HG03469 (cell line): ENCODE data around the gene MRPL41.
A peak's percentile ranks its signal among the peaks of the same experiment; 100 is the strongest.
"Not testable (repeated sequence)": the region's sequence is repeated elsewhere in the genome, so short reads cannot be mapped to it uniquely, and the experiment has no call there.

ENCODE experiments used
- ATAC-seq: cut with Tn5 transposase; IDR thresholded peaks from one replicate; pipeline ENCODE4 v1.9.1; 2021; ENCODE audit warnings: mild to moderate bottlenecking, moderate library complexity, moderate number of reproducible peaks; ENCODE audit not compliant: unreplicated experiment

The MRPL41 gene

GRCh38 chr9:137550958-137551263 lies 768 bp upstream of the MRPL41 start:
- not testable (repeated sequence) for ATAC-seq

- ATAC-seq, result no peak
These were observed 516 bp downstream of the MRPL41 start for GRCh38 chr9:137552022-137552768.

- ATAC-seq, result not testable (repeated sequence)
These were observed 2.0 kb downstream of the MRPL41 start for GRCh38 chr9:137553654-137554053.

GRCh38 chr9:137554349-137554748 lies 2.7 kb downstream of the MRPL41 start:
- ATAC-seq, result no peak

GRCh38 chr9:137555179-137555578 lies 3.5 kb downstream of the MRPL41 start:
- no peak for ATAC-seq

GRCh38 chr9:137556069-137556838 lies 4.6 kb downstream of the MRPL41 start:
- no peak for ATAC-seq

GRCh38 chr9:137558127-137558526 lies 6.4 kb downstream of the MRPL41 start:
- no peak for ATAC-seq

GRCh38 chr9:137564134-137564533 lies 12.5 kb downstream of the MRPL41 start:
- no peak for ATAC-seq

GRCh38 chr9:137564817-137565411 lies 13.2 kb downstream of the MRPL41 start:
- no peak for ATAC-seq

GRCh38 chr9:137568445-137568844 lies 16.8 kb downstream of the MRPL41 start:
- ATAC-seq, result not testable (repeated sequence)

- no peak for ATAC-seq
These were observed 18.0 kb downstream of the MRPL41 start for GRCh38 chr9:137569609-137570203.

- ATAC-seq, result no peak
These were observed 18.9 kb downstream of the MRPL41 start for GRCh38 chr9:137570566-137570965.

- no peak for ATAC-seq
These were observed 22.5 kb downstream of the MRPL41 start for GRCh38 chr9:137574192-137574591.

GRCh38 chr9:137575364-137575715 lies 23.7 kb downstream of the MRPL41 start:
- no peak for ATAC-seq

- no peak for ATAC-seq
These were observed 24.2 kb downstream of the MRPL41 start for GRCh38 chr9:137575716-137576411.

GRCh38 chr9:137578518-137579258 lies 27.0 kb downstream of the MRPL41 start, which contains the start of gene DPH7:
TSS of gene DPH7 (minus strand) at chr9:137578925. CDS start at chr9:137578777, 148 bp downstream.
- peak; percentile 70 for ATAC-seq

- ATAC-seq, result no peak
These were observed 27.6 kb downstream of the MRPL41 start for GRCh38 chr9:137579259-137579604.

- ATAC-seq, result no peak
These were observed 28.7 kb downstream of the MRPL41 start for GRCh38 chr9:137580209-137580953.

GRCh38 chr9:137580954-137581322 lies 29.3 kb downstream of the MRPL41 start:
- no peak for ATAC-seq
